H9 (cell line): ENCODE results near the gene MGA. TPM values are rescaled to one million over a fixed set of nuclear protein-coding genes. Genes with fewer than 3 reads are reported as not detected.
A peak's percentile ranks its signal among the peaks of the same experiment; 100 is the strongest.

Source experiments
- DNase-seq: peaks from one replicate; pipeline ENCODE4 v3.0.0-alpha.2; 2017
- H2AFZ ChIP-seq: one replicate; pipeline ENCODE4 v1.6.1; 2013; ENCODE audit warnings: mild to moderate bottlenecking, low read length, control low read depth, moderate library complexity
- H2AK5ac ChIP-seq: 2 replicates; pipeline ENCODE4 v1.6.1; 2013; ENCODE audit warnings: low read length, control low read depth, mixed read lengths; ENCODE audit not compliant: insufficient read length
- H2BK120ac ChIP-seq: one replicate; pipeline ENCODE4 v1.6.1; 2013; ENCODE audit warnings: low read depth, mild to moderate bottlenecking, low read length, control low read depth, inconsistent platforms; ENCODE audit not compliant: poor library complexity, severe bottlenecking
- H2BK12ac ChIP-seq: 2 replicates; pipeline ENCODE4 v1.6.1; 2013; ENCODE audit warnings: low read length, control low read depth, mixed read lengths, low read depth; ENCODE audit not compliant: insufficient read length
- H2BK15ac ChIP-seq: 2 replicates; pipeline ENCODE4 v1.6.1; 2013; ENCODE audit warnings: low read depth, low read length, control low read depth
- H2BK20ac ChIP-seq: one replicate; pipeline ENCODE4 v1.6.1; 2013; ENCODE audit warnings: low read depth, mild to moderate bottlenecking, low read length, control low read depth, inconsistent platforms; ENCODE audit not compliant: poor library complexity, severe bottlenecking
- H2BK5ac ChIP-seq: 2 replicates; pipeline ENCODE4 v1.6.1; 2013; ENCODE audit warnings: low read length, control low read depth, mixed read lengths; ENCODE audit not compliant: insufficient read length
- H3K14ac ChIP-seq: 2 replicates; pipeline ENCODE4 v1.6.1; 2013; ENCODE audit warnings: low read length, control low read depth; ENCODE audit not compliant: insufficient read depth
- H3K18ac ChIP-seq: 2 replicates; pipeline ENCODE4 v1.6.1; 2013; ENCODE audit warnings: low read depth, mild to moderate bottlenecking, mixed read lengths, low read length, control low read depth; ENCODE audit not compliant: insufficient read length
- H3K23ac ChIP-seq: 2 replicates; pipeline ENCODE4 v1.6.1; 2013; ENCODE audit warnings: low read length, control low read depth, mixed read lengths, low read depth; ENCODE audit not compliant: insufficient read length
- H3K23me2 ChIP-seq: 2 replicates; pipeline ENCODE4 v1.6.1; 2013; ENCODE audit warnings: low read depth, mild to moderate bottlenecking, mixed read lengths, low read length, control low read depth; ENCODE audit not compliant: insufficient read length, poor library complexity, severe bottlenecking
- H3K27ac ChIP-seq: 2 replicates; pipeline ENCODE4 v1.5.1; 2013; ENCODE audit warnings: low read length, control low read depth, mixed read lengths, low read depth; ENCODE audit not compliant: insufficient read length
- H3K27me3 ChIP-seq: 2 replicates; pipeline ENCODE4 v1.6.1; 2013; ENCODE audit warnings: low read length, control low read depth, inconsistent platforms; ENCODE audit not compliant: insufficient read depth
- H3K4ac ChIP-seq: 2 replicates; pipeline ENCODE4 v1.6.1; 2013; ENCODE audit warnings: low read depth, mild to moderate bottlenecking, control low read depth, inconsistent platforms, low read length, moderate library complexity
- H3K4me1 ChIP-seq: 2 replicates; pipeline ENCODE4 v1.6.1; 2013; ENCODE audit warnings: low read length, control low read depth, inconsistent platforms; ENCODE audit not compliant: insufficient read depth
- H3K4me2 ChIP-seq: 2 replicates; pipeline ENCODE4 v1.6.1; 2013; ENCODE audit warnings: low read length, control low read depth, mixed read lengths; ENCODE audit not compliant: insufficient read length, insufficient read depth
- H3K56ac ChIP-seq: 2 replicates; pipeline ENCODE4 v1.6.1; 2013; ENCODE audit warnings: low read depth, mild to moderate bottlenecking, mixed read lengths, low read length, control low read depth; ENCODE audit not compliant: insufficient read length
- H3K79me1 ChIP-seq: 2 replicates; pipeline ENCODE4 v1.6.1; 2013; ENCODE audit warnings: low read depth, mild to moderate bottlenecking, moderate library complexity, low read length, control low read depth, inconsistent platforms; ENCODE audit not compliant: insufficient read depth, poor library complexity, severe bottlenecking
- H3K79me2 ChIP-seq: 2 replicates; pipeline ENCODE4 v1.6.1; 2013; ENCODE audit warnings: low read length, control low read depth, inconsistent platforms; ENCODE audit not compliant: insufficient read depth
- H3K9ac ChIP-seq: 2 replicates; pipeline ENCODE4 v1.6.1; 2013; ENCODE audit warnings: low read length, control low read depth, mixed read lengths; ENCODE audit not compliant: insufficient read length; ENCODE audit errors: extremely low read depth
- H3K9me3 ChIP-seq: one replicate; pipeline ENCODE4 v1.6.1; 2013; ENCODE audit warnings: low read depth, low read length, inconsistent platforms; ENCODE audit not compliant: control insufficient read depth
- H3T11ph ChIP-seq: one replicate; pipeline ENCODE4 v1.6.1; 2013; ENCODE audit warnings: mild to moderate bottlenecking, low read length, control low read depth, inconsistent platforms
- H4K20me1 ChIP-seq: one replicate; pipeline ENCODE4 v1.6.1; 2013; ENCODE audit not compliant: control insufficient read depth, insufficient read length, insufficient read depth
- H4K5ac ChIP-seq: 2 replicates; pipeline ENCODE4 v1.6.1; 2013; ENCODE audit warnings: low read depth, mild to moderate bottlenecking, mixed read lengths, low read length, control low read depth; ENCODE audit not compliant: insufficient read length
- H4K8ac ChIP-seq: replicated peaks from 2 replicates; pipeline ENCODE4 v1.6.1; 2013; ENCODE audit warnings: low read length, control low read depth, mixed read lengths, low read depth; ENCODE audit not compliant: insufficient read length
- H4K91ac ChIP-seq: 2 replicates; pipeline ENCODE4 v1.6.1; 2013; ENCODE audit warnings: low read depth, mild to moderate bottlenecking, moderate library complexity, mixed read lengths, low read length, control low read depth; ENCODE audit not compliant: insufficient read length
- H3K27ac Mint-ChIP-seq, 3 experiments: 2 replicates in 2 of 3; 3 replicates in 1 of 3; pipeline ENCODE4 v1.8.0; 2020 to 2021; ENCODE audit warnings: mixed read lengths in 3 of 3, mild to moderate bottlenecking in 1 of 3, moderate library complexity in 1 of 3
- H3K27me3 Mint-ChIP-seq: 2 replicates; pipeline ENCODE4 v1.8.0; 2021; ENCODE audit warnings: low read depth, mild to moderate bottlenecking, moderate library complexity, mixed read lengths
- H3K36me3 Mint-ChIP-seq, 3 experiments: 2 replicates in 2 of 3; 3 replicates in 1 of 3; pipeline ENCODE4 v1.8.0; 2020 to 2021; ENCODE audit warnings: low read depth in 3 of 3, mixed read lengths in 3 of 3; ENCODE audit not compliant: insufficient read depth in 1 of 3
- H3K4me1 Mint-ChIP-seq, 2 experiments: 2 replicates each; pipeline ENCODE4 v1.8.0; 2020; ENCODE audit warnings: mixed read lengths in 2 of 2
- H3K4me3 Mint-ChIP-seq, 2 experiments: 2 replicates in 1 of 2; 3 replicates in 1 of 2; pipeline ENCODE4 v1.8.0; 2020 to 2021; ENCODE audit warnings: mild to moderate bottlenecking in 2 of 2, mixed read lengths in 2 of 2, moderate library complexity in 1 of 2
- H3K9me3 Mint-ChIP-seq, 2 experiments: 2 replicates in 1 of 2; 3 replicates in 1 of 2; pipeline ENCODE4 v1.8.0; 2020; ENCODE audit warnings: mild to moderate bottlenecking in 2 of 2, mixed read lengths in 2 of 2, moderate library complexity in 1 of 2
- CTCF ChIP-seq: fragments of 200-600 bp; sonication (generic); conservative IDR thresholded peaks from 3 replicates; pipeline ENCODE4 v1.8.0; 2021; ENCODE audit warnings: antibody characterized with exemption, mild to moderate bottlenecking
- WGBS: extraction: QIAGEN DNeasy Blood & Tissue Kit; methylation state at CpG from one replicate; pipeline ENCODE4 v1.1.7; 2013; ENCODE audit warnings: missing lambda C conversion rate, low lambda C conversion rate, mixed read lengths; ENCODE audit not compliant: insufficient read length; ENCODE audit errors: extremely low coverage; 5-methylcytosine and 5-hydroxymethylcytosine counted together
- total RNA-seq: library from RNA; stranded (reverse); gene quantifications from 2 replicates; pipeline ENCODE4 v1.2.1, GENCODE V29; 2021

Gene MGA
- total RNA-seq, 1 experiment from 2014 or later: 62.7 TPM

GRCh38 chr15:41813426-41813825, 153.2 kb downstream of the MGA start:
- Mint-ChIP-seq H3K27me3 (no peaks in the 10 kb centered on the region), H3K36me3 (peaks cover 1 to 9% (median 3%) of the 10 kb centered on the region in 3 experiments; a peak in 3 of 7 replicates)

More at GRCh38 chr15:41813426-41813825, 153.2 kb downstream of the MGA start:
- Histone ChIP-seq H3K79me1 (no peaks in the 10 kb centered on the region), H3K4me2 (no peak overlapping the region), H3T11ph (no peak overlapping the region), H3K9ac (no peak overlapping the region), H3K27ac (no peak overlapping the region), H2AK5ac (no peak overlapping the region), H3K4me1 (no peaks in the 10 kb centered on the region), H3K14ac (no peak overlapping the region; the same call in 1 of the 2 replicates), H3K23me2 (no peaks in the 10 kb centered on the region), H2BK12ac (no peak overlapping the region), H2BK5ac (no peak overlapping the region), H2BK20ac (no peak overlapping the region), H4K20me1 (no peaks in the 10 kb centered on the region), H4K8ac (no peak overlapping the region), H3K4ac (no peak overlapping the region), H3K9me3 (no peaks in the 10 kb centered on the region), H2AFZ (no peak overlapping the region), H3K79me2 (no peaks in the 10 kb centered on the region), H4K91ac (no peak overlapping the region), H3K56ac (no peak overlapping the region), H3K23ac (no peak overlapping the region), H3K27me3 (no peaks in the 10 kb centered on the region), H2BK120ac (no peak overlapping the region), H2BK15ac (no peak overlapping the region), H4K5ac (no peak overlapping the region), H3K18ac (no peak overlapping the region)
- no CpG with 5 or more reads among the region's 8 CpGs for WGBS
- Mint-ChIP-seq H3K9me3 (no peaks in the 10 kb centered on the region), H3K4me3 (no peak overlapping the region), H3K4me1 (peaks cover 3 to 5% of the 10 kb centered on the region in 2 experiments), H3K27ac (peak overlapping the region in 1 of 3 experiments; percentile 70; a peak in 2 of 7 replicates)
- DNase-seq: no peak
- no peak for TF ChIP-seq CTCF
